Measurements from ENCODE around the gene CCDC71. TPM values are rescaled to one million over a fixed set of nuclear protein-coding genes. Genes with fewer than 3 reads are reported as not detected.

The CCDC71 gene
- total RNA-seq, result 10 to 100 TPM; 44.0 to 44.7 TPM
- 1 to 10 TPM; 1.6 to 2.0 (median 1.8) TPM for polyA plus RNA-seq
- 6.4 to 30.3 (median 19.2) reads per million in 6 experiments for total RNA-seq

DNA sequence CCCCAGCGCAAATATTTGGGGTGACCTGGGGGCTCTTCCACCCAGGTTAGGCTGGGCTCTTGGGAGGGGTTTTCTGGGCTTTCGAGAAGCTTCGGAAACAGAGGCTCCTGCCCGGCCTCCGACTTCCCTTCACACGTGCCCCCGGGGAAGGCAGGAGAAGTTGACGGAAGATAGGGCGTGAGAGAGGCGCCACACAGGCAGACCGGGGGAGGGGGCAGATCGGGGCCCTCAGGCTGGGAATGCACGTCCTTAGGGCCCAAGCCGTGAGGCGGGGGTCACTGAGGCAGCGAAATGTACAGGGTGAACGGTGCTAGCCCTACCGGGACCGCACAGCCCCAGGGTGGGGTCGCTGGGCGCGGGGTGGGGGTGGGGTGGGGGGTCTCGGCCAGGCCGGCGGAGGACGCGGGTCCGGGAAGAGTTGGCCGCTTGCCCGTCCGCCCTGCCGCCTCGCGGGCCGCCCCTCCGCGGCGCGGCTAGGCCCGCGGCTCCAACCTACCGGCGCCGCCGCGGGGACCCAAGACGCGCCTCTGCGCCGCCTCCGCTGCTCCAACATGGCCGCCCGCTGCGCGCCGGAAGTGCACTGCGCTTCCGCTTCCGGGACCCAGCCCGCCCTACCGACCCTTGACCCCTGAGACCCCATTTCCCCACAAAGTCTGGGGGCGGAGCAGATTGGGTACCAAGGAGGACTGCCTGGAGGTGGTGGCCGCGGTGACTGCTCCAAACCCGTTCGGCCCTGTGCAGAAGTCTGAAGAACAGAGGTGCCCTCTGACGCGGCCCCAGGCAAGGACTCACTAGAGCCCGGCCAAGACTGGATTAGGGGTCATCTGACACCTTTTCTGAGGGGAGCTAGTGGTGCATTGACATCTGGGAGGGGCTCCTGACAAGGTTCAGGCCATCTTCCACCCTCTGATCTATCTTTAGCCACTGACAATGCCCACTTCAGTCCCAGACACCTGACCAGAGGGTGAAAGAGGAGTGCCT is at the start of gene CCDC71:
TSS of gene CCDC71 (minus strand) at position 561 of the 981 bp plus-strand sequence. CDS start 2,123 bp downstream, outside the sequence.
- no peaks in the 10 kb centered on the region for H3K27me3 Mint-ChIP-seq
- POLR2A ChIA-PET, result interaction anchor here (0.6 to 3.8 kb wide), 6 partner anchors 13 to 279 kb away, joined by 3 to 29 read pairs (median 6); partner anchors contain the start of genes QRICH1, USP19 and USP4
- H3K27ac Mint-ChIP-seq, result peak within 1 kb of the TSS; percentile 91 to 98 (median 95)
- peaks cover 22 to 55% (median 43%) of the 10 kb centered on the region in 4 donors for H3K4me1 Mint-ChIP-seq
- peak; percentile 59 to 86 (median 72) for DNase-seq
- no peaks in the 10 kb centered on the region for H3K9me3 Mint-ChIP-seq
- H3K4me3 Mint-ChIP-seq, result peak within 1 kb of the TSS; percentile 89 to 98 (median 92)
- ATAC-seq, result peak; percentile 82 to 86
- peaks cover 0 to 19% (median 0%) of the 10 kb centered on the region in 3 donors for H3K36me3 Mint-ChIP-seq

DNA sequence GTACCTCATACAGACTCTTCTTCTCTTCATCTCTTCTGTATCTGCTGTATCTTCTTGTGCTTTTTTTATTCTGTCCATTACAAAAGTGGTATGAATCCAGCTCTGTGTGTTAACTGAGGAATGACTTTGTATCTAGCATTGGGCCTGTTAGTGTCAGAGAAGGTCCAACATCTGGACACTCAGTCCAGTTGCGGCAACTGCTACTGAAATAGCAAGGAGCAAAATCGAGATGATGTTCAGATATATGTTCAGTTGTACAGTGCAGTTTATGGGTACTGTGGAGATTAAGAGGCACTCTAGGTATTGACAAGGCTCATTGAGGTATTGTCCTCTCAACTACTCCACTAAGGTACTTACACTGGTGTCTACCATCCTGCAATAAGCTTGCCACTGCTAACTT is 47.9 kb upstream of the CCDC71 start:
- Mint-ChIP-seq H3K9me3 (no peaks in the 10 kb centered on the region), H3K27me3 (peaks cover 0 to 7% (median 1%) of the 10 kb centered on the region in 5 donors), H3K36me3 (no peaks in the 10 kb centered on the region), H3K4me1 (no peaks in the 10 kb centered on the region), H3K27ac (no peak overlapping the region), H3K4me3 (no peak overlapping the region)
- ATAC-seq, result no peak
- DNase-seq, result no peak
- POLR2A ChIA-PET, result no interaction called here

DNA sequence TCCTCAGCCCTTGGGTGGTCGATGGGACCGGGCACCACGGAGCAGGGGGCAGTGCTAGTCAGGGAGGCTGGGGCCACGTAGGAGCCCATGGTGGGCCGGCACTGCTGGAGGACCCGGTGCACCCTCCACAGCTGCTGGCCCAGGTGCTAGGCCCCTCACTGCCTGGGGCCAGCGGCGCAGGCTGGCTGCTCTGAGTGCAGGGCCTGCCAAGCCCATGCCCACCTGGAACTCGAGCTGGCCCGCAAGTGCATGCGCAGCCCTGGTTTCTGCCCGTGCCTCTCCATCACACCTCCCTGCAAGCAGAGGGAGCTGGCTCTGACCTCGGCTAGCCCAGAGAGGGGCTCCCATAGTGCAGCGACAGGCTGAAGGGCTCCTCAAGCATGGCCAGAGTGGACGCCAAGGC is 47.4 kb upstream of the CCDC71 start:
- H3K36me3 Mint-ChIP-seq, result no peaks in the 10 kb centered on the region
- no peak for ATAC-seq
- H3K9me3 Mint-ChIP-seq, result no peaks in the 10 kb centered on the region
- peaks cover 0 to 7% (median 1%) of the 10 kb centered on the region in 5 donors for H3K27me3 Mint-ChIP-seq
- H3K4me1 Mint-ChIP-seq, result no peaks in the 10 kb centered on the region
- no peak for DNase-seq
- no peak overlapping the region for H3K4me3 Mint-ChIP-seq
- no peak overlapping the region for H3K27ac Mint-ChIP-seq
- POLR2A ChIA-PET, result no interaction called here

DNA sequence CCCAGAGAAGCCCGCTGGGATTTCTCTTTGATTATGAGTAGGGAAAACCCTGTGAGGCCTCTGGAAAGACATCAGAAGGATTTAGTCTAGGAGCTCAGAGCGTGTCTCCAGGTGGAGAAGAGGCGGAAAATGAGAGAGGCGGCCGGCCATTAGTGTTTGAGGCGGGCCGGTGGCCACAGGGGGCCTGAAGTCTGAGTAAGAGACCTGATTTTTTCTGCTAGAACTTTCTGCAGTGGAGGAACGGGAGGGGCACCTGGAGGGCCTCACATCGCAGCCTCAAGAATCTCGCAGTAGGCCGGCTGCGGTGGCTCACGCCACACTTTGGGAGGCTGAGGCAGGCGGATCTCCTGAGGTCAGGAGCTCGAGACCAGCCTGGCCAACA is 33.8 kb upstream of the CCDC71 start:
- Mint-ChIP-seq H3K9me3 (no peaks in the 10 kb centered on the region), H3K27me3 (peaks cover 8 to 27% (median 15%) of the 10 kb centered on the region in 5 donors), H3K27ac (no peak overlapping the region), H3K4me1 (no peaks in the 10 kb centered on the region), H3K4me3 (no peak overlapping the region), H3K36me3 (no peaks in the 10 kb centered on the region)
- POLR2A ChIA-PET, result no interaction called here
- DNase-seq (no peak), ATAC-seq (no peak)

DNA sequence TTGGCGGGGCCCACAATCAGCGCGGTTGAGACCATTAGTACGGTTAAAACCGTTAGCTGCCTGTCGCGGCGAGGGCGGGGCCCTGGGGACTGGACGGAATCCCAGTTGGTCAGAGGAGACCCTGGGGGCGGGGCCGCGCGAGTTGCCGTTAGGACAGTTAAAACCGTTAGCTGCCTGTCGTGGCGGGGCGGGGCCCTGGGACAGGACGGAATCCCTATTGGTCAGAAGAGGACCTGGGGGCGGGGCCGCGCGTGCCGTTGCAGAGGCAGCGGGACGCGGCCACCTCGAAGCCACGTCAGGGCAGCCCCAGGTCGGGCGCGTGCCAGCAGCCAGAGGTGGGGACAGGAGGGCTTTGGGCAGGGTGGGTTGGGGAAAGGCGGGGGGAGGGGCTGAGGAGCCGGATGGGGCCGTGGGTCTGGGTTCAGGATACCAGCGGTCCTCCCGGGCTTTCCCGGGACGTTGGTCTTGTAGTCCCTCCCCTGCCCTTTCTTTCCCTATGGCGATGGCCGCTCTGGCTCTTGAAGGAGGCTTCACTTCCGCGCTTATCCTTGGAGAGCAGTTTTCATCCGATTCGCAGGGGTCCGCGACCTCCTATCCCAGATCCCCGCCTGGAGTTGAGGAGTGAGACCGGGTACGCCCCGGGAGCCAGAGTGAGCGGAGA is 33.2 kb upstream of the CCDC71 start:
- ATAC-seq (no peak), DNase-seq (no peak)
- POLR2A ChIA-PET, result no interaction called here
- H3K27me3 Mint-ChIP-seq, result peaks cover 7 to 27% (median 15%) of the 10 kb centered on the region in 5 donors
- peak overlapping the region in 1 of 10 donors; percentile 15 for H3K27ac Mint-ChIP-seq
- H3K4me3 Mint-ChIP-seq, result no peak overlapping the region
- no peaks in the 10 kb centered on the region for H3K4me1 Mint-ChIP-seq
- no peaks in the 10 kb centered on the region for H3K36me3 Mint-ChIP-seq
- H3K9me3 Mint-ChIP-seq, result no peaks in the 10 kb centered on the region

DNA sequence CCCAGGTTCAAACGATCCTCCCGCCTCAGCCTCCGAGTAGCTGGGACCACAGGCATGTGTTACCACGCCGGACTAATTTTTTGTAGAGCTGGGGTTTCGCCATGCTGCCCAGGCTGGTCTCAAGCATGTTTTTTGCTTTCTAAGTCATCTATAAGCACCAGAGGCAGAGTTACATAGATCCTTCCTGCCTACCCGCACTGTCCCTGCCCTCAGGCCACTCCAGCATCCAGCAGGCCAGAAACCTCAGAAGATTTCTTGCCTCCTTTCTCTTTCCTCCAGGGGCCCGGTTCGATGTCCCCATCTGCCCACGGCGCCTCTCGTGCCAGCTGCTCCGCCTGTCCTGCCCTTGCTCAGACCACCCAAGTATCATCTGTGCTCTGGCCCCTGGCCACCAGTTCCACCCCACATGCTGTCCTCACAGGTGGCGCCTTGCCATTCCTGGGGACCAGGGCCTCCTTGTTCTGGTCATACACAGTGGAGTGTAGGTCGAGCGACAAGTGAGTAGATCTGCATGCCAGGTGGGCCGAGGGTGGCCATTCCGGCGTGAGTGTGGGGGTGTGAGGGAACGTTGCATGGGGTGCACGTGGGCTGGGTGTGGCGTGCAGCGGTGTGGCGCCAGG is 32.6 kb upstream of the CCDC71 start:
- no peaks in the 10 kb centered on the region for H3K4me1 Mint-ChIP-seq
- ATAC-seq, result no peak
- H3K27me3 Mint-ChIP-seq, result peaks cover 7 to 27% (median 15%) of the 10 kb centered on the region in 5 donors
- H3K9me3 Mint-ChIP-seq, result no peaks in the 10 kb centered on the region
- POLR2A ChIA-PET, result no interaction called here
- no peak overlapping the region for H3K4me3 Mint-ChIP-seq
- no peak for DNase-seq
- H3K36me3 Mint-ChIP-seq, result no peaks in the 10 kb centered on the region
- H3K27ac Mint-ChIP-seq, result peak overlapping the region in 1 of 10 donors; percentile 15

DNA sequence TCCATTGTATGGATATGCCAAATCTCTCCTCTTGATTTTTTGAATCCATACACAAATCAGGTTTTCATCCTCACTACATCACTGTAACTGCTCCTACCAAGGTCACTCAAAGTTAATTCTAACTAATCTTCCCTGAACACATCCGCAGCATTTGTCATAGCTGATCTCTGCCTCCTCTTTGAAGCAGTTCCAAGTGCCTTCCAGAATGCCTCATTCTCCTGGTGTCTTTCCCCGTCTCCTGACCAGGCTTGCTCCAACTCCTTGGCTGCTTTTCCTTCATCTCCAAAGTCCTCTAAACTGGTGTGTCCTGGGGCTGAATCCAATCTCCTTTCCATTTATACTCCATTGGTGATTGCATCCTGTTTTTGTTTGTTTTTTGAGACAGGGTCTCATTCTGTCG is 32.0 kb upstream of the CCDC71 start:
- H3K4me1 Mint-ChIP-seq, result no peaks in the 10 kb centered on the region
- no peak overlapping the region for H3K4me3 Mint-ChIP-seq
- no peak overlapping the region for H3K27ac Mint-ChIP-seq
- no peaks in the 10 kb centered on the region for H3K36me3 Mint-ChIP-seq
- no peak for DNase-seq
- ATAC-seq, result no peak
- H3K9me3 Mint-ChIP-seq, result no peaks in the 10 kb centered on the region
- H3K27me3 Mint-ChIP-seq, result peaks cover 7 to 27% (median 13%) of the 10 kb centered on the region in 5 donors
- POLR2A ChIA-PET, result no interaction called here

DNA sequence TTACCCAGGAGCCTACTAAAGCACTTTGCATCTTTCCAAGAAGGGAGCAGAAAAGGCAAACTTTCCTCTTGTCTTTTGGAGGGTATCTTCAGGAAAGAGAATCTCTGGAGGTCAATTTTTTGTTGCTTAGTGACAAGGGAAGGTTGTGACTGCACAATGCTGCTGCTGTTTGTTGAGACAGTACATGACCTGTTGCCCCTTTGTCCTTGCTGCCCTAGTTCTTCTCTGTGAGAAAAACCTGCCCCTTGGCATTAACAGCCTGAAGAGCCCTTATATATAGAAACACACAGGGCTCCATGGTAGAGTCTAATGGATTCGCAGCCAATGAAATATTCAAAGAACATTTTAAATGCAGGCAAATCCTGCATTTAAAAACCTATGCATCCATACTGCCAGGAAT is 25.6 kb upstream of the CCDC71 start:
- H3K4me3 Mint-ChIP-seq, result no peak overlapping the region
- DNase-seq, result no peak
- H3K9me3 Mint-ChIP-seq, result no peaks in the 10 kb centered on the region
- no peaks in the 10 kb centered on the region for H3K4me1 Mint-ChIP-seq
- ATAC-seq, result no peak
- peaks cover 0 to 10% (median 3%) of the 10 kb centered on the region in 5 donors for H3K27me3 Mint-ChIP-seq
- no peaks in the 10 kb centered on the region for H3K36me3 Mint-ChIP-seq
- H3K27ac Mint-ChIP-seq, result no peak overlapping the region
- POLR2A ChIA-PET, result no interaction called here

DNA sequence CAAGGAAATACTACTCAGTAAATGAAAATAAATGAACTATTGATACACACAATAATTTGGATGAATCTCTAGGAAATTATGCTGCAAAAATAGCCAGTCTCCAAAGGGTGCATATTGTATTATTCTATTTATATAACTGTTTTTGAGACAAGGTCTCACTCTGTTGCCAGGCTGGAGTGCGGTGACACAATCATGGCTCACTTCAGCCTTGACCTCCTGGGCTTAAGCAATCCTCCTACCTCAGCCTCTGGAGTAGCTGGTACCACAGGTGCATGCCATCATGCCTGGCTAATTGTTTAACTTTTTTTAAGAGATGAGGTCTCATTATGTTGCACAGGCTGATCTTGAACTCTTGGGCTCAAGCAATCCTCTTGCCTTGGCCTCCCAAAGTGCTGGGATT is 17.7 kb upstream of the CCDC71 start:
- peaks cover 0 to 1% (median 0%) of the 10 kb centered on the region in 4 donors for H3K4me1 Mint-ChIP-seq
- H3K36me3 Mint-ChIP-seq, result no peaks in the 10 kb centered on the region
- peaks cover 4 to 12% (median 8%) of the 10 kb centered on the region in 5 donors for H3K27me3 Mint-ChIP-seq
- DNase-seq, result no peak
- no peak for ATAC-seq
- H3K4me3 Mint-ChIP-seq, result no peak overlapping the region
- no peak overlapping the region for H3K27ac Mint-ChIP-seq
- POLR2A ChIA-PET, result no interaction called here
- no peaks in the 10 kb centered on the region for H3K9me3 Mint-ChIP-seq

DNA sequence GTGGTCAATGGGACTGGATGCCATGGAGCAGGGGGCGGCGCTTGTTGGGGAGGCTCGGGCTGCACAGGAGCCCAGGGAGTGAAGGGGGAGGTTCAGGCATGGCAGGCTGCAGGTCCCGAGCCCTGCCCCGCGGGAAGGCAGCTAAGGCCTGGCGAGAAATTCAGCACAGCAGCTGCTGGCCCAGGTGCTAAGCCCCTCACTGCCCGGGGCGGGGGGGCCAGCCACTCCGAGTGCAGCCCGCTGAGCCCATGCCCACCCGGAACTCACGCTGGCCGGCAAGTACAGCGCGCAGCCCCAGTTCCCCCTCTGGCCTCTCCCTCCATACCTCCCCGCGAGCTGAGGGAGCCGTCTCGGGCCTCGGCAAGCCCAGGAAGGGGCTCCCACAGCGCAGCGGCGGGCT is 16.6 kb upstream of the CCDC71 start:
- H3K9me3 Mint-ChIP-seq, result no peaks in the 10 kb centered on the region
- ATAC-seq, result no peak
- no peaks in the 10 kb centered on the region for H3K36me3 Mint-ChIP-seq
- no peak overlapping the region for H3K27ac Mint-ChIP-seq
- POLR2A ChIA-PET, result no interaction called here
- H3K27me3 Mint-ChIP-seq, result peaks cover 4 to 14% (median 10%) of the 10 kb centered on the region in 5 donors
- no peak overlapping the region for H3K4me3 Mint-ChIP-seq
- no peak for DNase-seq
- peaks cover 0 to 1% (median 0%) of the 10 kb centered on the region in 4 donors for H3K4me1 Mint-ChIP-seq

DNA sequence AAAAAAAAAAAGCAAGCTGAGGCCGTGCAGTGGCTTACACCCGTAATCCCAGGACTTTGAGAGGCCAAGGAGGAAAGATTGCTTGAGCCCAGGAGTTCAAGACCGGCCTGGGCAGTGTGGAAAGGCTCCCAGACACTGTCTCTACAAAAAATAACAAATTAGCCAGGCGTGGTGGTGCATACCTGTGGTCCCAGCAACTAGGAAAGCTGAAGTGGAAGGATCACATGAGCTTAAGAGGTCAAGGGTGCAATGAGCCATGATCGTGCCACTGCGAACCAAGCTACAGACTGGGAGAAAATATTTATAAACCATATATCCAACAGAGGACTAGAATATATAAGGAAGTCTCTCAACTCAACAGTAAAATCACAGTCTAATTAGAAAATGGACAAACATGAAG is 15.2 kb upstream of the CCDC71 start:
- peaks cover 0 to 1% (median 0%) of the 10 kb centered on the region in 4 donors for H3K4me1 Mint-ChIP-seq
- peak overlapping the region in 1 of 10 donors; percentile 38 for H3K4me3 Mint-ChIP-seq
- H3K36me3 Mint-ChIP-seq, result no peaks in the 10 kb centered on the region
- H3K27ac Mint-ChIP-seq, result no peak overlapping the region
- H3K9me3 Mint-ChIP-seq, result no peaks in the 10 kb centered on the region
- H3K27me3 Mint-ChIP-seq, result peaks cover 4 to 14% (median 10%) of the 10 kb centered on the region in 5 donors
- DNase-seq (no peak), ATAC-seq (no peak)
- POLR2A ChIA-PET, result interaction anchor here (0.7 kb wide), 1 partner anchor 77 kb away, joined by 4 read pairs; no protein-coding TSS in a partner anchor

DNA sequence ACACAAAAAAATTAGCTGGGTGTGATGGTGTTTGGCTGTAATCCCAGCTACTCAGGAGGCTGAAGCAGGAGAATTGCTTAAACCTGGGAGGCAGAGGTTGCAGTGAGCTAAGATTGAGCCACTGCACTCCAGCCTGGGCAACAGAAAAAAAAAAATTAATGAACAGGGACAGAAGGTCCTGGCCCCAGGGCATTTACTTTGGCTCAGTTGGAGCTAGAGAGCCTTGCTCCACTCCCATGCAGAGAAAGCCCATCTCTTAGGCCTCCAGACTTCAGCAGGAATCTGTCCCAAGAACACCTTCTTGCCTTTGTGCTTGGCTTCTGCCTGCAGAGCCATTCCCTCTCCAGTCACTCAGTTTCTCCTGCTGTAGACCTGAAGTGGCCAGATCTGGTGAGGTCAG is 14.0 kb upstream of the CCDC71 start:
- no peak for DNase-seq
- H3K27ac Mint-ChIP-seq, result no peak overlapping the region
- POLR2A ChIA-PET, result interaction anchor here (0.6 kb wide), 1 partner anchor 16 kb away, joined by 6 read pairs; no protein-coding TSS in a partner anchor
- ATAC-seq, result no peak
- H3K4me1 Mint-ChIP-seq, result peaks cover 0 to 1% (median 0%) of the 10 kb centered on the region in 4 donors
- H3K36me3 Mint-ChIP-seq, result no peaks in the 10 kb centered on the region
- no peaks in the 10 kb centered on the region for H3K9me3 Mint-ChIP-seq
- H3K4me3 Mint-ChIP-seq, result no peak overlapping the region
- peaks cover 4 to 14% (median 10%) of the 10 kb centered on the region in 5 donors for H3K27me3 Mint-ChIP-seq

Data from naive thymus-derived CD8-positive, alpha-beta T cell (primary cell).